ENCODE measurements around the gene LDLRAD2.

LDLRAD2 gene

GRCh38 chr1:21869620-21870121 lies 57.6 kb downstream of the LDLRAD2 start:
- no peak for DNase-seq (ENCODE audit: low read depth)
- TF ChIP-seq, protein P1, sequence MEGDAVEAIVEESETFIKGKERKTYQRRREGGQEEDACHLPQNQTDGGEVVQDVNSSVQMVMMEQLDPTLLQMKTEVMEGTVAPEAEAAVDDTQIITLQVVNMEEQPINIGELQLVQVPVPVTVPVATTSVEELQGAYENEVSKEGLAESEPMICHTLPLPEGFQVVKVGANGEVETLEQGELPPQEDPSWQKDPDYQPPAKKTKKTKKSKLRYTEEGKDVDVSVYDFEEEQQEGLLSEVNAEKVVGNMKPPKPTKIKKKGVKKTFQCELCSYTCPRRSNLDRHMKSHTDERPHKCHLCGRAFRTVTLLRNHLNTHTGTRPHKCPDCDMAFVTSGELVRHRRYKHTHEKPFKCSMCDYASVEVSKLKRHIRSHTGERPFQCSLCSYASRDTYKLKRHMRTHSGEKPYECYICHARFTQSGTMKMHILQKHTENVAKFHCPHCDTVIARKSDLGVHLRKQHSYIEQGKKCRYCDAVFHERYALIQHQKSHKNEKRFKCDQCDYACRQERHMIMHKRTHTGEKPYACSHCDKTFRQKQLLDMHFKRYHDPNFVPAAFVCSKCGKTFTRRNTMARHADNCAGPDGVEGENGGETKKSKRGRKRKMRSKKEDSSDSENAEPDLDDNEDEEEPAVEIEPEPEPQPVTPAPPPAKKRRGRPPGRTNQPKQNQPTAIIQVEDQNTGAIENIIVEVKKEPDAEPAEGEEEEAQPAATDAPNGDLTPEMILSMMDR (IDR thresholded peaks at IDR 0.05; ENCODE audit: low read depth, low read length, missing control alignments), result no peak
- H3K4me3 ChIP-seq (ENCODE audit: low read depth, low read length), result no peak overlapping the region

DNA sequence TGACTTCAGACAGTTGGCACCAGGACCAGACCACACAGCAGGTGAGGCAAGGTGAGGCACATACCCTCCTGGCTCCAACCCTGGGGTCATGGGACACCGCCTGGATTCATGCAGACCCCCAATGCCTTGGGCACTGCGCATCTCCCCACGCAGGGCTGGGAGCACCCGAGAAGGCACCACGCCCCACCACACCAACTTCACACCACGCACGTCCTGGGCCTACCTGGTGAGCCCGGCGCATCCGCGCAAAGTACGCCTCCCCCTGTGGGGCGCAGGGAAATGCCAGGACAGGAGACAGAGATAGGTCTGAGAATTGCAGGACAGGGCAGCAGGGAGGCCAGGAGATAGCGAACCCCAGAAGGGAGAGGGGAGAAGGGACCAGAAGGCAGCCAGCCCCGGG lies 58.5 kb downstream of the LDLRAD2 start:
- TF ChIP-seq, protein P1 (IDR thresholded peaks at IDR 0.05; ENCODE audit: low read depth, low read length, missing control alignments), result no peak
- DNase-seq (ENCODE audit: low read depth), result no peak
- H3K4me3 ChIP-seq (ENCODE audit: low read depth, low read length), result no peak overlapping the region

DNA sequence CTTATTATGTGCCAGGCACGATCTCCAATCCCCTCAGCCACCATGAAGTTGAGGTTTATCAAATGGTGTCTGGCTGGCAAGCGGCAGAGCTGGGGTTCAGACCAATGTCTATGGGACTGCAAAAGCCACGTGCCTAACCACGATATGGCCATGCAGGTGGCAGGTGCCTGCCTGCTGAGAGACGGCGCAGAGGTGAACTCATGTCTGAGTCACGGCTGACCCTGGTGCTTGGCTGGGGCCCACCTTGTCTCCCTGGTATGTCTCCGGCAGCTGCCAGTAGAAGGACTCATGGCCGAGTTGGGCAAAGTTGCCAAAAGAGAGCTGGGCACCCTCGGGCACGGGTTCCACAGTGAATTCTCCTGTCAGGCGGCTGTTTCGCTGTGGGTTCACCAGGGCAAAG lies 59.9 kb downstream of the LDLRAD2 start:
- TF ChIP-seq, protein P1 (IDR thresholded peaks at IDR 0.05; ENCODE audit: low read depth, low read length, missing control alignments), result no peak
- no peak overlapping the region for H3K4me3 ChIP-seq (ENCODE audit: low read depth, low read length)
- DNase-seq (ENCODE audit: low read depth), result no peak

DNA sequence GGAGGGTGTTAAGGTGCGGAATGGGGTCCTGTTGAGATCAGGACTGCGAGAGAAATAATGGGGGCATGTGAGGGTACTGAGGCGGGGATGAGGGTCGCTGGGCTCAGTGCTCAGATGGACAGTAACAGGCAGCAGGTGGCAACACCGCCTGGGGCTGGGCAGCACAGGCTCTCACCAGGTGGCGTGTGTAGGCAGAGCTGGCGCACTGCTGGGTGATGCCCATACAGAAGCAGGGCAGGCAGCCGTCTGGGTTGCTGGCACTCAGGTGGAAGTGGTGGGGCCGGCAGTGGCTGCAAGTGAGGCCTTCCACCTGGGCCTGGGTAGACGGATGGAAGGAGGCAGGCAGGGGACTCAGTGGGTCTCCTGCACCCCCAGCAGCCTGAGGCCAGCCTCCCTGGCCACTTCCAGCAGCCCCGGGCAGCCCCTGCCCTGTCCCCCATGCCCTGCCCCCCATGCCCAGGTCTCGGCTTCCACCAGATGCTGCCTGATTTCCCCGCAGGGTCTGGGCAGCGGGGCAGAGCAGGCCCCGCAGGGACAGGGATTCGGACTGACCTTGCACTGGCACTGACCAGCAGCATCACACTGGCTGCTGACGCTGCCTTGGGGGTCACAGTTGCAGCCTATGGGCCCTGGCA lies 60.5 kb downstream of the LDLRAD2 start:
- TF ChIP-seq, protein P1 (IDR thresholded peaks at IDR 0.05; ENCODE audit: low read depth, low read length, missing control alignments), result no peak
- H3K4me3 ChIP-seq (ENCODE audit: low read depth, low read length), result no peak overlapping the region
- DNase-seq (ENCODE audit: low read depth), result no peak

- no peak for DNase-seq (ENCODE audit: low read depth)
- TF ChIP-seq, protein P1 (IDR thresholded peaks at IDR 0.05; ENCODE audit: low read depth, low read length, missing control alignments), result no peak
Observed at GRCh38 chr1:21873174-21873573, 61.1 kb downstream of the LDLRAD2 start.

DNA sequence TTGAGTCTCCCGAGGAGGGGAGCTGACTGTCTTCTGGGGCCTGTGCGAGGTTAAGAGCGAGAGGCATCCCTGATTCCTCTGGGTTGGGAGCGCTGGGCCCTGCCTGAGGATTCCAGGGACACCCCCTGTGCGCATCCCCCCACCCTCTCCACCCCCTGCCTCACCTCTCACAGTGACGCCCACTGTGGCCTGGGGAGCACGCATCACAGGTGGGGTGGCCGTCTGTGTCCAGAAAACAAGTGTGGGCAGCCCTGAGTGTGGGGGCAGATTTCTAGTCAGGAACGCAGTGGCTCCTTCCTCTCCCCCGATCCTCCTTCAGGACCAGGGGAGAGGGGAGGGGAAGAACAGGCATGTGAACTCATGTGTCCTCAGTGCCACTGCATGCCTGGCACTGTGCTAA lies 61.7 kb downstream of the LDLRAD2 start:
- TF ChIP-seq, protein P1 (IDR thresholded peaks at IDR 0.05; ENCODE audit: low read depth, low read length, missing control alignments), result no peak
- no peak overlapping the region for H3K4me3 ChIP-seq (ENCODE audit: low read depth, low read length)
- DNase-seq (ENCODE audit: low read depth), result no peak

More at GRCh38 chr1:21873174-21873573, 61.1 kb downstream of the LDLRAD2 start:
- no peak overlapping the region for H3K4me3 ChIP-seq (ENCODE audit: low read depth, low read length)

GRCh38 chr1:21874328-21874727 lies 62.3 kb downstream of the LDLRAD2 start:
- no peak overlapping the region for H3K4me3 ChIP-seq (ENCODE audit: low read depth, low read length)
- TF ChIP-seq, protein P1 (IDR thresholded peaks at IDR 0.05; ENCODE audit: low read depth, low read length, missing control alignments), result no peak
- no peak for DNase-seq (ENCODE audit: low read depth)

All from GM12864 (cell line).